Measurements from ENCODE around the gene ANAPC13. TPM values are rescaled to one million over a fixed set of nuclear protein-coding genes. Genes with fewer than 3 reads are reported as not detected.

Gene ANAPC13
- total RNA-seq, 1 experiment from 2014 or later, result 69.7 TPM

- DNase-seq (ENCODE audit: low spot score), result no peak
- POLR2A ChIA-PET (ENCODE audit: low non-redundant PET), result no interaction called here
- Histone ChIP-seq H3K9me3 (ENCODE audit: low read depth, low read length, poor library complexity, severe bottlenecking) (no peaks in the 10 kb centered on the region), H3K4me3 (ENCODE audit: low read depth, low read length, poor library complexity, severe bottlenecking) (no peak overlapping the region), H3K27me3 (replicated peaks; ENCODE audit: insufficient read depth, low read depth, low read length, poor library complexity) (no peaks in the 10 kb centered on the region), H3K27ac (ENCODE audit: low read depth, low read length, poor library complexity, severe bottlenecking) (no peak overlapping the region), H3K4me1 (ENCODE audit: insufficient read depth, low read length, poor library complexity, severe bottlenecking) (no peaks in the 10 kb centered on the region), H3K36me3 (ENCODE audit: insufficient read depth, low read length, poor library complexity, severe bottlenecking) (peaks cover 26% of the 10 kb centered on the region)
- intact Hi-C loops (cut with micrococcal nuclease; ENCODE audit: unreplicated experiment), result loop anchor here (1.0 to 2.0 kb wide), 3 partner anchors 167 to 544 kb away; no protein-coding TSS in a partner anchor
- BruUV-seq (replicated peaks), result no TSS peak
- CTCF ChIA-PET, result interaction anchor here (0.7 kb wide), 1 partner anchor 310 kb away, joined by 3 read pairs; no protein-coding TSS in a partner anchor
- TF ChIP-seq CTCF (conservative IDR thresholded peaks at IDR 0.05; ENCODE audit: low read depth, low read length), result no peak
- TF ChIP-seq EZH2 (IDR thresholded peaks at IDR 0.05; ENCODE audit: borderline replicate concordance, low read depth, low read length, poor library complexity, severe bottlenecking), result no peak
Measured at GRCh38 chr3:134474956-134475355, 10.8 kb downstream of the ANAPC13 start.

- no peaks in the 10 kb centered on the region for H3K9me3 ChIP-seq (ENCODE audit: low read depth, low read length, poor library complexity, severe bottlenecking)
- H3K27ac ChIP-seq (ENCODE audit: low read depth, low read length, poor library complexity, severe bottlenecking), result no peak overlapping the region
- no peaks in the 10 kb centered on the region for H3K27me3 ChIP-seq (replicated peaks; ENCODE audit: insufficient read depth, low read depth, low read length, poor library complexity)
- no peak overlapping the region for H3K4me3 ChIP-seq (ENCODE audit: low read depth, low read length, poor library complexity, severe bottlenecking)
- H3K36me3 ChIP-seq (ENCODE audit: insufficient read depth, low read length, poor library complexity, severe bottlenecking), result peaks cover 19% of the 10 kb centered on the region
- ChIA-PET CTCF (interaction anchor here (0.7 to 2.5 kb wide), 5 partner anchors 8 to 262 kb away, joined by 3 to 16 read pairs (median 5); no protein-coding TSS in a partner anchor), POLR2A (ENCODE audit: low non-redundant PET) (no interaction called here)
- intact Hi-C loops (cut with micrococcal nuclease; ENCODE audit: unreplicated experiment), result loop anchor here (1.0 to 2.0 kb wide), 4 partner anchors 166 to 543 kb away; no protein-coding TSS in a partner anchor
- no TSS peak for BruUV-seq (replicated peaks)
- no peaks in the 10 kb centered on the region for H3K4me1 ChIP-seq (ENCODE audit: insufficient read depth, low read length, poor library complexity, severe bottlenecking)
- DNase-seq (ENCODE audit: low spot score), result peak; percentile 81
- TF ChIP-seq EZH2 (IDR thresholded peaks at IDR 0.05; ENCODE audit: borderline replicate concordance, low read depth, low read length, poor library complexity, severe bottlenecking) (no peak), CTCF (conservative IDR thresholded peaks at IDR 0.05; ENCODE audit: low read depth, low read length) (peak; percentile 81)
Measured at GRCh38 chr3:134473868-134474546, 11.8 kb downstream of the ANAPC13 start.

- intact Hi-C loops (cut with micrococcal nuclease; ENCODE audit: unreplicated experiment), result loop anchor here (2.0 kb wide), 1 partner anchor 276 kb away; no protein-coding TSS in a partner anchor
Measured at GRCh38 chr3:134472831-134473230, 13.0 kb downstream of the ANAPC13 start.

More at GRCh38 chr3:134472831-134473230, 13.0 kb downstream of the ANAPC13 start:
- H3K36me3 ChIP-seq (ENCODE audit: insufficient read depth, low read length, poor library complexity, severe bottlenecking), result peaks cover 7% of the 10 kb centered on the region
- TF ChIP-seq EZH2 (IDR thresholded peaks at IDR 0.05; ENCODE audit: borderline replicate concordance, low read depth, low read length, poor library complexity, severe bottlenecking), result no peak
- TF ChIP-seq CTCF (conservative IDR thresholded peaks at IDR 0.05; ENCODE audit: low read depth, low read length), result no peak
- no peaks in the 10 kb centered on the region for H3K27me3 ChIP-seq (replicated peaks; ENCODE audit: insufficient read depth, low read depth, low read length, poor library complexity)
- H3K9me3 ChIP-seq (ENCODE audit: low read depth, low read length, poor library complexity, severe bottlenecking), result no peaks in the 10 kb centered on the region
- H3K4me1 ChIP-seq (ENCODE audit: insufficient read depth, low read length, poor library complexity, severe bottlenecking), result no peaks in the 10 kb centered on the region
- POLR2A ChIA-PET (ENCODE audit: low non-redundant PET), result no interaction called here
- H3K27ac ChIP-seq (ENCODE audit: low read depth, low read length, poor library complexity, severe bottlenecking), result no peak overlapping the region
- no peak overlapping the region for H3K4me3 ChIP-seq (ENCODE audit: low read depth, low read length, poor library complexity, severe bottlenecking)
- BruUV-seq (replicated peaks), result no TSS peak
- DNase-seq (ENCODE audit: low spot score), result no peak
- CTCF ChIA-PET, result interaction anchor here (0.7 to 2.5 kb wide), 2 partner anchors 146 to 164 kb away, joined by 3 to 16 read pairs; no protein-coding TSS in a partner anchor

Data from A673 (cell line).